Endodermal cell (in vitro differentiated cells): Measurements from ENCODE around the gene ATXN1. TPM values are rescaled to one million over a fixed set of nuclear protein-coding genes. Genes with fewer than 3 reads are reported as not detected.

Source experiments
- DNase-seq: peaks from one replicate; pipeline ENCODE4 v3.0.0-alpha.2; 2017
- H3K27ac ChIP-seq: 2 replicates; pipeline ENCODE4 v1.5.1; 2013; ENCODE audit warnings: mild to moderate bottlenecking, low read depth, low read length, moderate library complexity
- H3K27me3 ChIP-seq: 2 replicates; pipeline ENCODE4 v1.6.1; 2013; ENCODE audit warnings: mild to moderate bottlenecking, low read length, moderate library complexity; ENCODE audit not compliant: insufficient read depth, control insufficient read depth, poor library complexity, severe bottlenecking
- H3K36me3 ChIP-seq: 2 replicates; pipeline ENCODE4 v1.7.0; 2013; ENCODE audit warnings: mild to moderate bottlenecking, low read length, moderate library complexity; ENCODE audit not compliant: control insufficient read depth, insufficient read depth
- H3K4me1 ChIP-seq: one replicate; pipeline ENCODE4 v1.7.0; 2013; ENCODE audit warnings: low read length; ENCODE audit not compliant: control insufficient read depth, insufficient read depth
- H3K4me3 ChIP-seq: 2 replicates; pipeline ENCODE4 v1.5.1; 2013; ENCODE audit warnings: mild to moderate bottlenecking, low read length, moderate library complexity
- H3K9ac ChIP-seq: 2 replicates; pipeline ENCODE4 v1.6.1; 2013; ENCODE audit warnings: mild to moderate bottlenecking, low read length, moderate library complexity; ENCODE audit not compliant: poor library complexity, severe bottlenecking; ENCODE audit errors: extremely low read depth
- H3K9me3 ChIP-seq: 2 replicates; pipeline ENCODE4 v1.6.1; 2013; ENCODE audit warnings: mild to moderate bottlenecking, low read length, moderate library complexity; ENCODE audit not compliant: control insufficient read depth
- H3K27ac Mint-ChIP-seq: 2 replicates; pipeline ENCODE4 v1.8.0; 2020; ENCODE audit warnings: mixed read lengths
- H3K27me3 Mint-ChIP-seq: 2 replicates; pipeline ENCODE4 v1.8.0; 2021; ENCODE audit warnings: mild to moderate bottlenecking, mixed read lengths; ENCODE audit not compliant: insufficient read depth
- H3K36me3 Mint-ChIP-seq: 2 replicates; pipeline ENCODE4 v1.8.0; 2020; ENCODE audit warnings: low read depth, mixed read lengths
- H3K4me1 Mint-ChIP-seq: 2 replicates; pipeline ENCODE4 v1.8.0; 2020; ENCODE audit warnings: mixed read lengths
- H3K4me3 Mint-ChIP-seq: 2 replicates; pipeline ENCODE4 v1.8.0; 2020; ENCODE audit warnings: mild to moderate bottlenecking, moderate library complexity, mixed read lengths
- H3K9me3 Mint-ChIP-seq: 2 replicates; pipeline ENCODE4 v1.8.0; 2020; ENCODE audit warnings: mild to moderate bottlenecking, mixed read lengths
- CTCF ChIP-seq: fragments of 200-600 bp; sonication (generic); conservative IDR thresholded peaks from 2 replicates; pipeline ENCODE4 v1.5.0; 2021; ENCODE audit warnings: antibody characterized with exemption, mild to moderate bottlenecking
- WGBS, 2 experiments: methylation state at CpG; one replicate each; pipeline versions ENCODE4 v1.1.5 to v1.1.7; 2013; ENCODE audit warnings: missing lambda C conversion rate in 2 of 2, mixed read lengths in 1 of 2; ENCODE audit not compliant: insufficient coverage in 1 of 2, insufficient read length in 1 of 2; 5-methylcytosine and 5-hydroxymethylcytosine counted together
- total RNA-seq, 2 donors: library from RNA; stranded (reverse); fragmentation: NEBNext Ultra II Directional in 1 of 2; extraction: Animal tissue kit (Norgen Biotek cat#: 25700) in 1 of 2; gene quantifications; 2 replicates in 1 of 2; 3 replicates in 1 of 2; pipeline ENCODE4 v1.2.1, GENCODE V29; 2021

Gene ATXN1
- total RNA-seq, 2 donors from 2014 or later, result 10.4 to 15.9 TPM

- Histone ChIP-seq H3K4me3 (no peak overlapping the region), H3K36me3 (no peaks in the 10 kb centered on the region), H3K27ac (no peak overlapping the region), H3K9me3 (no peaks in the 10 kb centered on the region), H3K9ac (no peak overlapping the region), H3K27me3 (no peaks in the 10 kb centered on the region), H3K4me1 (no peaks in the 10 kb centered on the region)
- DNase-seq, result no peak
- TF ChIP-seq CTCF, result no peak
- Mint-ChIP-seq H3K4me3 (no peak overlapping the region), H3K4me1 (no peaks in the 10 kb centered on the region), H3K36me3 (no peaks in the 10 kb centered on the region), H3K27me3 (no peaks in the 10 kb centered on the region), H3K9me3 (no peaks in the 10 kb centered on the region), H3K27ac (no peak overlapping the region)
- 95% methylated on average over 3 of the region's 3 CpGs for WGBS, 2 experiments
Observed at GRCh38 chr6:16437984-16438383, 323.3 kb downstream of the ATXN1 start.

- Histone ChIP-seq H3K9me3 (no peaks in the 10 kb centered on the region), H3K36me3 (no peaks in the 10 kb centered on the region), H3K4me3 (no peak overlapping the region), H3K27me3 (no peaks in the 10 kb centered on the region), H3K9ac (no peak overlapping the region), H3K27ac (no peak overlapping the region), H3K4me1 (no peaks in the 10 kb centered on the region)
- Mint-ChIP-seq H3K27me3 (no peaks in the 10 kb centered on the region), H3K27ac (no peak overlapping the region), H3K4me1 (no peaks in the 10 kb centered on the region), H3K36me3 (no peaks in the 10 kb centered on the region), H3K9me3 (no peaks in the 10 kb centered on the region), H3K4me3 (no peak overlapping the region)
- no peak for TF ChIP-seq CTCF
- DNase-seq, result no peak
- 92 to 100% methylated on average over 6 to 7 of the region's 7 CpGs for WGBS, 2 experiments
Observed at GRCh38 chr6:16437095-16437494, 324.2 kb downstream of the ATXN1 start.

GRCh38 chr6:16436550-16436949, 324.7 kb downstream of the ATXN1 start:
- Mint-ChIP-seq H3K4me1 (no peaks in the 10 kb centered on the region), H3K27me3 (no peaks in the 10 kb centered on the region), H3K9me3 (no peaks in the 10 kb centered on the region), H3K36me3 (no peaks in the 10 kb centered on the region), H3K4me3 (no peak overlapping the region), H3K27ac (no peak overlapping the region)
- H3K4me3 ChIP-seq, result no peak overlapping the region
- WGBS, 2 experiments, result 90 to 91% methylated on average over 2 of the region's 2 CpGs
- no peak overlapping the region for H3K27ac ChIP-seq
- H3K9ac ChIP-seq, result no peak overlapping the region
- no peaks in the 10 kb centered on the region for H3K36me3 ChIP-seq
- DNase-seq, result no peak
- H3K4me1 ChIP-seq, result no peaks in the 10 kb centered on the region
- H3K27me3 ChIP-seq, result no peaks in the 10 kb centered on the region
- H3K9me3 ChIP-seq, result no peaks in the 10 kb centered on the region
- no peak for TF ChIP-seq CTCF
